SU-DHL-6 (cell line): ENCODE results near the gene ZFYVE19.
A peak's percentile ranks its signal among the peaks of the same experiment; 100 is the strongest.

Experiments
- H2AFZ ChIP-seq: fragments of 200-600 bp; sonication (generic); 2 replicates; pipeline ENCODE4 v1.6.1; 2014; ENCODE audit warnings: low read depth, mild to moderate bottlenecking, moderate library complexity, mixed read lengths, antibody characterized with exemption, low read length; ENCODE audit not compliant: severe bottlenecking
- H3F3A ChIP-seq: fragments of 200-600 bp; shearing (Covaris generic); 2 replicates; pipeline ENCODE4 v1.6.0; 2016; ENCODE audit warnings: antibody characterized with exemption, mild to moderate bottlenecking; ENCODE audit not compliant: insufficient read depth
- H3K27ac ChIP-seq: fragments of 200-600 bp; sonication (generic); 2 replicates; pipeline ENCODE4 v1.5.1; 2016; ENCODE audit warnings: low read depth, mild to moderate bottlenecking, low read length, moderate library complexity, mixed read lengths
- H3K27me3 ChIP-seq: fragments of 200-600 bp; sonication (generic), shearing (Covaris generic); 2 replicates; pipeline ENCODE4 v1.6.0; 2014; ENCODE audit warnings: mild to moderate bottlenecking, low read length
- H3K36me3 ChIP-seq: fragments of 200-600 bp; sonication (generic); 2 replicates; pipeline ENCODE4 v1.6.1; 2014; ENCODE audit warnings: mild to moderate bottlenecking, low read length, mixed read lengths
- H3K4me2 ChIP-seq: fragments of 300-600, 200-600 bp; shearing (Covaris generic), sonication (generic); 2 replicates; pipeline ENCODE4 v1.6.0; 2014; ENCODE audit warnings: low read length, low read depth, mild to moderate bottlenecking; ENCODE audit not compliant: poor library complexity, severe bottlenecking
- H3K4me3 ChIP-seq: fragments of 200-600 bp; sonication (generic); 2 replicates; pipeline ENCODE4 v1.5.1; 2014; ENCODE audit warnings: antibody characterized with exemption, low read length, mild to moderate bottlenecking, mixed read lengths; ENCODE audit not compliant: insufficient read depth, poor library complexity, severe bottlenecking
- H3K79me2 ChIP-seq: fragments of 200-600 bp; sonication (generic); 2 replicates; pipeline ENCODE4 v1.6.1; 2014; ENCODE audit warnings: mild to moderate bottlenecking, low read length, moderate library complexity; ENCODE audit not compliant: insufficient read depth
- H3K9ac ChIP-seq: fragments of 200-600 bp; sonication (generic); 2 replicates; pipeline ENCODE4 v1.7.0; 2014; ENCODE audit warnings: mild to moderate bottlenecking, low read length
- H3K9me2 ChIP-seq: fragments of 200-600 bp; sonication (generic); replicated peaks from 2 replicates; pipeline ENCODE4 v1.6.1; 2014; ENCODE audit warnings: low read length; ENCODE audit not compliant: insufficient read depth
- H3K9me3 ChIP-seq: fragments of 200-600 bp; sonication (generic); 2 replicates; pipeline ENCODE4 v1.6.1; 2014; ENCODE audit warnings: low read length, mixed read lengths; ENCODE audit not compliant: insufficient read depth
- H4K20me1 ChIP-seq: fragments of 200-600 bp; sonication (generic); 2 replicates; pipeline ENCODE4 v1.6.1; 2014; ENCODE audit warnings: low read depth, mild to moderate bottlenecking, antibody characterized with exemption, low read length, moderate library complexity, mixed read lengths
- EZH2phosphoT487 ChIP-seq: fragments of 200-600 bp; sonication (generic), shearing (Covaris generic); conservative IDR thresholded peaks from 2 replicates; pipeline ENCODE4 v1.6.1; 2018; ENCODE audit warnings: mild to moderate bottlenecking, antibody characterized with exemption, low read length, moderate library complexity, mixed read lengths
- TF ChIP-seq, protein P1 (sequence below): fragments of 200-600 bp; sonication (generic); IDR thresholded peaks from one replicate; pipeline ENCODE4 v1.5.1; 2017; ENCODE audit warnings: antibody characterized with exemption, mild to moderate bottlenecking, low read length, moderate library complexity; ENCODE audit not compliant: insufficient read depth, poor library complexity, severe bottlenecking

ZFYVE19 gene

DNA sequence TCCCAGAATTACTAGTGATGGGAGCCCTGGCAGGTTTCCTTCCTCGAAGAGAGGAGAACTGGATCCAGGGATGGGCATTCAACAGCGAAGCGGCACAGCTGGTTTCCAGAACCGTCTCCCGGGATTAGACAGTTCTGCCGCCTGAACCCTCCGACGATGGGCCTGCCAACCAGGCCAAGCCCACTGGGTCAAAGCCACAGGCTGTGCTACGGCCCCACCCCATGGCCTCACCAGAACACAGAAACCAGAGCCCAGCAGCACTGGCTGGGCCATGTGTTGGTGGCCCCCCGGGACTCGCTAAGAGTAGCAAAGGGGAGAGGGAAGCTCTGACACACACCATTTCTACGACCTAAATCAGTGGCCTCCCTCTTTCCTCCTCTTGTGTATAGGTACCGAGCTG is 34.9 kb upstream of the ZFYVE19 start:
- Histone ChIP-seq H3K9me2 (no peaks in the 10 kb centered on the region), H3K27me3 (no peaks in the 10 kb centered on the region), H3K36me3 (no peaks in the 10 kb centered on the region), H3K9me3 (no peaks in the 10 kb centered on the region), H4K20me1 (no peaks in the 10 kb centered on the region), H3K27ac (peak overlapping the region; percentile 24; the same call in 1 of the 2 replicates), H3K79me2 (no peaks in the 10 kb centered on the region), H3F3A (peaks cover 26% of the 10 kb centered on the region), H3K4me2 (no peak overlapping the region), H3K4me3 (no peak overlapping the region), H3K9ac (no peak overlapping the region), H2AFZ (no peak overlapping the region)
- TF ChIP-seq EZH2phosphoT487: no peak
- TF ChIP-seq, protein P1, sequence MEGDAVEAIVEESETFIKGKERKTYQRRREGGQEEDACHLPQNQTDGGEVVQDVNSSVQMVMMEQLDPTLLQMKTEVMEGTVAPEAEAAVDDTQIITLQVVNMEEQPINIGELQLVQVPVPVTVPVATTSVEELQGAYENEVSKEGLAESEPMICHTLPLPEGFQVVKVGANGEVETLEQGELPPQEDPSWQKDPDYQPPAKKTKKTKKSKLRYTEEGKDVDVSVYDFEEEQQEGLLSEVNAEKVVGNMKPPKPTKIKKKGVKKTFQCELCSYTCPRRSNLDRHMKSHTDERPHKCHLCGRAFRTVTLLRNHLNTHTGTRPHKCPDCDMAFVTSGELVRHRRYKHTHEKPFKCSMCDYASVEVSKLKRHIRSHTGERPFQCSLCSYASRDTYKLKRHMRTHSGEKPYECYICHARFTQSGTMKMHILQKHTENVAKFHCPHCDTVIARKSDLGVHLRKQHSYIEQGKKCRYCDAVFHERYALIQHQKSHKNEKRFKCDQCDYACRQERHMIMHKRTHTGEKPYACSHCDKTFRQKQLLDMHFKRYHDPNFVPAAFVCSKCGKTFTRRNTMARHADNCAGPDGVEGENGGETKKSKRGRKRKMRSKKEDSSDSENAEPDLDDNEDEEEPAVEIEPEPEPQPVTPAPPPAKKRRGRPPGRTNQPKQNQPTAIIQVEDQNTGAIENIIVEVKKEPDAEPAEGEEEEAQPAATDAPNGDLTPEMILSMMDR: no peak

DNA sequence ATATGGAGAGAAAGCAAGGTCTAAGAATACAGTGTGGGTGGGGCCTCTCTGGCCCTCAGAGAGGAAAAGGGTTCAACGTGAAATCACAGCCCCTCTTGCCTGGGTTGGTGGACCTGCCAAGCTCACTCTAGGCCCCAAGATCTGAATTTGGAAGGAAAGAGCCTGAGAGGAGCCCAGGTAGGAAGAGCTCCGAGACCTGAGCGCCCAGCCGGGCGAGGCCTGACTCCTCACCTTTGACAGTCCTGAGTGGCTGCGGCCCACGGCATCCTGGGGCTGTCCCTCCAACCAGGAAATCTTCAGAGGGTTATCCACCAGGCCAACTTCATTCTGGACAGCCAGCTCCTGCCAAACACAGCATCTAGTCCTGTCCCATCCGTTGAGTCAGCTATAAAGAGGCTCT is 33.4 kb upstream of the ZFYVE19 start:
- H3K36me3 ChIP-seq: no peaks in the 10 kb centered on the region
- no peak overlapping the region for H3K4me3 ChIP-seq
- no peaks in the 10 kb centered on the region for H3K79me2 ChIP-seq
- no peaks in the 10 kb centered on the region for H3K9me3 ChIP-seq
- no peak overlapping the region for H3K4me2 ChIP-seq
- TF ChIP-seq, protein P1: no peak
- no peak for TF ChIP-seq EZH2phosphoT487
- H3K27me3 ChIP-seq: no peaks in the 10 kb centered on the region
- no peaks in the 10 kb centered on the region for H3K9me2 ChIP-seq
- H3F3A ChIP-seq: peaks cover 23% of the 10 kb centered on the region
- no peak overlapping the region for H3K27ac ChIP-seq
- H4K20me1 ChIP-seq: no peaks in the 10 kb centered on the region
- H3K9ac ChIP-seq: no peak overlapping the region
- H2AFZ ChIP-seq: no peak overlapping the region

DNA sequence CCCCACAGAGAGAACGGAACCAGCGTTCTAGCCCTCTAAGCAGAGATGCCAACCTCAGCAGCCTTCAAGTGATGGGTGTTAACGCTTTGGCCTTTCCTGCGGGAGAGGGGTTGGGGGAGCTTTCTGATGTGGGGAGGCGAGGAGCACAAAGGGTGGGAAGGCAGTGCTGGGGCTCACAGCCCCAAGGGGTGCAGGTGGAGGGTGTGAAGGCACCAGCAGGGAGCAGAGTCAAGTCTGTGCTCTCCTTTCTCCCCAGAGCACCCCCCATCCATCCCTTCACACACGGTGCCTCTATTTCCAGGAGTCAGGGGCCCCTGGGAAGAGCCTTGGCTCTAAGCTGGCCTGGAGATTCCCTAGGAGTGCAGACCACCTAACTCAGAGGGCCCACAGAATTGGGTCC is 33.0 kb upstream of the ZFYVE19 start:
- Histone ChIP-seq H3K4me3 (no peak overlapping the region), H3K4me2 (no peak overlapping the region), H3K9ac (no peak overlapping the region), H3K27me3 (no peaks in the 10 kb centered on the region), H3K27ac (no peak overlapping the region), H2AFZ (no peak overlapping the region), H3F3A (peaks cover 19% of the 10 kb centered on the region), H3K36me3 (no peaks in the 10 kb centered on the region), H3K79me2 (no peaks in the 10 kb centered on the region), H3K9me3 (no peaks in the 10 kb centered on the region), H4K20me1 (no peaks in the 10 kb centered on the region), H3K9me2 (no peaks in the 10 kb centered on the region)
- no peak for TF ChIP-seq EZH2phosphoT487
- TF ChIP-seq, protein P1: no peak

- Histone ChIP-seq H3K79me2 (peaks cover 2% of the 10 kb centered on the region; the same call in 1 of the 2 replicates), H3K27ac (no peak overlapping the region), H3K9ac (no peak overlapping the region), H3F3A (peaks cover 8% of the 10 kb centered on the region), H3K36me3 (no peaks in the 10 kb centered on the region), H2AFZ (no peak overlapping the region), H3K9me3 (no peaks in the 10 kb centered on the region), H3K4me2 (no peak overlapping the region), H3K9me2 (no peaks in the 10 kb centered on the region), H3K27me3 (no peaks in the 10 kb centered on the region), H3K4me3 (no peak overlapping the region), H4K20me1 (no peaks in the 10 kb centered on the region)
- no peak for TF ChIP-seq EZH2phosphoT487
- TF ChIP-seq, protein P1: no peak
Measured at GRCh38 chr15:40775007-40775406, 31.9 kb upstream of the ZFYVE19 start.
